BLaER1 treated with 17β-estradiol and CSF1 and Interleukin-3, amounts not matched to agents 10 nM and 100 nM (cell line): ENCODE results near the gene DUS1L.

Source experiments
- H3K27ac ChIP-seq, 11 experiments: shearing (Covaris generic); formaldehyde crosslinking; 2 replicates each; pipeline ENCODE4 v1.8.1; 2022
- H3K27me3 ChIP-seq, 11 experiments: shearing (Covaris generic); formaldehyde crosslinking; 2 replicates each; pipeline ENCODE4 v1.8.1; 2022
- H3K36me3 ChIP-seq, 11 experiments: shearing (Covaris generic); formaldehyde crosslinking; 2 replicates each; pipeline ENCODE4 v1.8.1; 2022
- H3K4me1 ChIP-seq, 10 experiments: shearing (Covaris generic); formaldehyde crosslinking; 2 replicates each; pipeline ENCODE4 v1.8.1; 2022
- H3K4me2 ChIP-seq, 11 experiments: shearing (Covaris generic); formaldehyde crosslinking; 2 replicates each; pipeline ENCODE4 v1.8.1; 2022
- H3K4me3 ChIP-seq, 10 experiments: shearing (Covaris generic); formaldehyde crosslinking; 2 replicates each; pipeline ENCODE4 v1.8.1; 2022
- H3K9ac ChIP-seq, 11 experiments: shearing (Covaris generic); formaldehyde crosslinking; 2 replicates each; pipeline ENCODE4 v1.8.1; 2022
- H3K9me3 ChIP-seq, 11 experiments: shearing (Covaris generic); formaldehyde crosslinking; replicated peaks in 1 of 11; 2 replicates each; pipeline ENCODE4 v1.8.1; 2022
- H4K20me1 ChIP-seq, 11 experiments: shearing (Covaris generic); formaldehyde crosslinking; 2 replicates each; pipeline ENCODE4 v1.8.1; 2022
- Cebpa-rat ChIP-seq, 11 experiments: shearing (Covaris generic); IDR thresholded peaks; 2 replicates each; pipeline ENCODE4 v1.8.1; 2022

Gene DUS1L

GRCh38 chr17:82008941-82009405 is 56.6 kb downstream of the DUS1L start:
- TF ChIP-seq Cebpa-rat (IDR thresholded peaks at IDR 0.05), result no peak
- H3K4me2 ChIP-seq, result peak overlapping the region in 2 of 11 experiments; percentile 10 to 93; a peak in 1 of 22 replicates
- H3K36me3 ChIP-seq, result no peaks in the 10 kb centered on the region; a peak in 1 of 22 replicates
- no peaks in the 10 kb centered on the region for H3K9me3 ChIP-seq
- H3K9ac ChIP-seq, result 0 out of 22 replicates have a peak overlapping the region, but pooled peaks of 1 of the 11 experiments have one; percentile 29
- H3K4me1 ChIP-seq, result peaks cover 15 to 88% (median 63%) of the 10 kb centered on the region in 10 experiments
- peaks cover 37 to 90% (median 74%) of the 10 kb centered on the region in 11 experiments; a peak in 21 of 22 replicates for H4K20me1 ChIP-seq
- H3K4me3 ChIP-seq, result no peak overlapping the region
- H3K27ac ChIP-seq, result no peak overlapping the region
- H3K27me3 ChIP-seq, result peaks cover 6 to 55% (median 39%) of the 10 kb centered on the region in 11 experiments; a peak in 21 of 22 replicates

DNA sequence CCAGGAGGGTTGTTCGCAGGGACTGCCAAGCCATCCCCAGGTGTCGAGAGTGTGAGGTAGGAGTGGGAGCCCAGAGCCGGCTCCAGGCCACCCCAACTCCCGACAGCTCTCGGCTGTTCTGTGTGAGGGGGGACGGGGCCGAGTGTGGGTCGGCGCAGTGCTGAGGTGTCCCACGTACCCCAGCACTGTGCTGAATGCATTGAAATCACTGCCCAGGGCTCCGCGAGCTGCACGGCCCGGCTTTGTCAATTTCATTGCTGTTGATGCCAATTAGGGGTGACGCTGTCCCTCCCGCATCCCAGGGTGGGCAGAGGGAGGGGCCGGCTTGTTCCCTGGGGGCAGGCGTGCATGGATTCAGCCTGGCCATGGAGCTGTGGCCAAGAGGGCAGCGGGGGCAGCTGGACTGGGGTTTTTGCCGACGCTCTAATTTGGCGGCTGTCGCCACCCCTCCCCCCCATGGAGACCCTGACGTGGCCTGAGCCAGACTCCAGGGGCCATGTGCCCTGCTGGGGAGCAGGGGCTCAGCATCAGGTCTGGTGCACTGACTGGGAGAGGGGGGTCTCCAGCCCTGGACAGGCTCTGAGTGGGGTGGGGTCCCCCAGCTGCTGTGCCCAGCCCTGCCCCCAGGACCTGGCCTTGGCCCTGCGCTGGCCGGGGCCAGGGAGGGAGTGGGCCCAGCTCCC is 57.2 kb downstream of the DUS1L start:
- no peak overlapping the region for H3K4me3 ChIP-seq
- H3K27me3 ChIP-seq, result peaks cover 6 to 49% (median 33%) of the 10 kb centered on the region in 11 experiments; a peak in 21 of 22 replicates
- H3K4me1 ChIP-seq, result peaks cover 21 to 88% (median 63%) of the 10 kb centered on the region in 10 experiments
- H3K27ac ChIP-seq, result no peak overlapping the region
- peak overlapping the region in 5 of 11 experiments; percentile 60 to 93 (median 74); a peak in 10 of 22 replicates for H3K4me2 ChIP-seq
- no peak for TF ChIP-seq Cebpa-rat (IDR thresholded peaks at IDR 0.05)
- peaks cover 43 to 90% (median 73%) of the 10 kb centered on the region in 11 experiments; a peak in 21 of 22 replicates for H4K20me1 ChIP-seq
- no peaks in the 10 kb centered on the region for H3K9me3 ChIP-seq
- no peak overlapping the region for H3K9ac ChIP-seq
- H3K36me3 ChIP-seq, result no peaks in the 10 kb centered on the region; a peak in 1 of 22 replicates
